AG20443 (cell line): ENCODE results near the gene USP6NL.

ENCODE experiments used
- DNase-seq: peaks from one replicate; pipeline ENCODE4 v3.0.0; 2012; ENCODE audit warnings: low spot score, mixed read lengths

Gene USP6NL

GRCh38 chr10:11616021-11616420, 4.6 kb upstream of the USP6NL start:
- no peak for DNase-seq

GRCh38 chr10:11615396-11615795, 3.9 kb upstream of the USP6NL start:
- no peak for DNase-seq

GRCh38 chr10:11612021-11613001, 861 bp upstream of the USP6NL start:
- DNase-seq: no peak

- DNase-seq: peak; percentile 62
Observed at GRCh38 chr10:11610826-11611247, 613 bp downstream of the USP6NL start.

- DNase-seq: peak; percentile 14
Observed at GRCh38 chr10:11610166-11610825, 1.2 kb downstream of the USP6NL start.

- DNase-seq: no peak
Observed at GRCh38 chr10:11609492-11610093, 1.9 kb downstream of the USP6NL start.

- DNase-seq: no peak
Observed at GRCh38 chr10:11609052-11609451, 2.4 kb downstream of the USP6NL start.

GRCh38 chr10:11608159-11609013, 3.1 kb downstream of the USP6NL start:
- DNase-seq: no peak

- no peak for DNase-seq
Observed at GRCh38 chr10:11605807-11606408, 5.5 kb downstream of the USP6NL start.

GRCh38 chr10:11604865-11605650, 6.4 kb downstream of the USP6NL start:
- DNase-seq: no peak

GRCh38 chr10:11603741-11604140, 7.7 kb downstream of the USP6NL start:
- DNase-seq: no peak

GRCh38 chr10:11602919-11603523, 8.4 kb downstream of the USP6NL start:
- DNase-seq: no peak

- no peak for DNase-seq
Observed at GRCh38 chr10:11602358-11602757, 9.1 kb downstream of the USP6NL start.

- DNase-seq: no peak
Observed at GRCh38 chr10:11601670-11602069, 9.8 kb downstream of the USP6NL start.

GRCh38 chr10:11600280-11600679, 11.2 kb downstream of the USP6NL start:
- no peak for DNase-seq

GRCh38 chr10:11598712-11599397, 12.6 kb downstream of the USP6NL start:
- no peak for DNase-seq

GRCh38 chr10:11597470-11597869, 14.0 kb downstream of the USP6NL start:
- no peak for DNase-seq

- DNase-seq: peak; percentile 61
Observed at GRCh38 chr10:11595395-11595692, 16.1 kb downstream of the USP6NL start.

GRCh38 chr10:11594589-11595394, 16.7 kb downstream of the USP6NL start:
- DNase-seq: no peak
